ENCODE measurements around the gene SPECC1.
"Not testable (repeated sequence)": the region's sequence is repeated elsewhere in the genome, so short reads cannot be mapped to it uniquely, and the experiment has no call there.

The SPECC1 gene

GRCh38 chr17:20141198-20141972, 132.2 kb downstream of the SPECC1 start:
- DNase-seq, result no peak

DNA sequence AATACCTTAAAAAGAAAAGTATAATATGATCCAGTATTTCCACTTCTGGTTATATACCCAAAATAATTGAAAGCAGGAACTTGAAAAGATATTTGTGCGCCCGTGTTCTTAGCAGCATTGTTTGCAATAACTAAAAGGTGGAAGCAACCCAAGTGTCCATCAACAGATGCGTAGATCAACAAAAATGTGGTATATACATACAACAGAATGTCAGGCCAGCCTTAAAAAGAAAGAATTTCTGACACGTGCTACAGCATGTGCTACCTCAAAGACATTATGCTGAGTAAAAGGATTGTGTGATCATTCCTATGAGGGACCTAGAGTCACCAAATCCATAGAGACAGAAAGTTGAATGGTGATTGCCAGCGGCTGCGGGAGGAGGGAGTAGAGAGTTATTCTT, 133.1 kb downstream of the SPECC1 start:
- DNase-seq, result no peak

- no peak for DNase-seq
Observed at GRCh38 chr17:20143740-20144139, 134.6 kb downstream of the SPECC1 start.

DNA sequence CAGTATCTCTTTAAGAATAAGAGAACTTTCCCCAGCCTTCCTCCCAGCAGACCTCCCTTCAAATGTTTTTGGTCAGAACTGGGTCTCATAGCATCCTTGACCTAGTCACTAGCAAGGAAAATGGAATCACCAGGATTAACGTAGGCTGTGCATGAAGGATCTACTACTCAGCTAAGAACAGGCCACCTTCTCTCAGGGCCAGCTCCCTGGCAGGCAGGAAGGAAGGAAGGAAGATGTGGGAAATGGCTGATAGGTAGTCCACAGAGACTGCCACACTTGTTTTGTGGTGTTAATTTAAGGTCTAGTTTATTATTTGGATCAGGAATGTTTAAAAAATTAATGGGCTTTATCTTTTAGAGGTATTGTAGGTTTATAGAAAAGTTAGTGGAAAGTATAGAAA, 136.4 kb downstream of the SPECC1 start:
- DNase-seq, result no peak

DNA sequence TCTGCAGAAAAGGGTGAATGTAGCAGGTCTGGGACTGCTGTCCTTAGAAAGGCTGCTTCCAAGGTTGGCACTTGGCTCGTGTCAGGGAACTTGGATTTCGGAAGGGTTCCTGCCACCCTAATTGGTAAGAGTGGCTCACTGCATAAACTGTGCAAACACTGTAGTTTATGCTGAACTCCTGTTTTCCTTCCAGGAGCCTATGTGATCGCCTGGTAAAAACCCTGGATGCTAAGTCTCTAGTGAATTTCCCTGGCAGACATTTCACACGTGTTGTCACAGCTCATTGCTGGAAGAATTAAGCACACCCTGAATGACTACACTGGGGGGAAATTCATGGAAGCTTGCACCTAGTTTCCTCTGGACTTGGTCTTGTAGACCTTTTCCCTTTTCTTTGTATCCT, 140.1 kb downstream of the SPECC1 start:
- no peak for DNase-seq

DNA sequence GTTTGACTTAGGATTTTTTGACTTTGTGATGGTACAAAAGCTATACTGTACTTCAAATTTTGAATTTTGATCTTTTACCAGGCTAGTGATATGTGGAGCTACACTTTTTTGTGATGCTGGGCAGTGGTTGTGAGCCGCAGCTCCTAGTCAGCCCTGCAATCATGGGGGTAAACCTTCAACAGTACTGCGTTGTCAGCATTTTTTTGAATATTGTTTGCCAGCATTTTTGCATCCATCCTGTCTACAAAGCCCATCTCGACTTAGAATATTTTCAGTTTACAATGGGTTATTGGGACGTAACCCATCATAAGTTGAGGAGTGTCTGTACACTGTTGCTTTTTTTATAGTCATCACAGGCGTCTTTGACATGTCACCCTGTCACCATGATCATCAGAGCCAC, 142.0 kb downstream of the SPECC1 start:
- no peak for DNase-seq

DNA sequence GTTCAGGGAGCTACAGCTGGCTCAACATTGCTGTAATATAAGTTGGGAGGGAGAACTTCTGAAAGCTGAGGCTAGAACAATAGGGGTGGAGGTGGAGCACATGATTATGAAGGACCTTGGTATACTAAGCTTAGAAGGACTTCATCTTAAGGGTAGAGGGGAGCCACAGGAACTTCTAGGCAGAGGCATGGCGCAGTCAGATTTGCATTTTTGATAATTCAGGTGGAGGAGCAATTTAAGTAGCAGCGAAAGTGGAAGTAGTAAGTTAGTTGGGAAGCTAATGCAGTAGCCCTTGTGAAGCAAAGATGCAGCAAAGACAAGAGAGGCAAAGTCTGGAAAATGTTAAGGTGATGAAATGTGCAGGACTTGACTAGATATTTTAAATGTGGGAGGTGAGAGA, 144.1 kb downstream of the SPECC1 start:
- no peak for DNase-seq

- DNase-seq, result no peak
Observed at GRCh38 chr17:20154286-20155000, 145.3 kb downstream of the SPECC1 start.

GRCh38 chr17:20155258-20156195, 146.4 kb downstream of the SPECC1 start:
- peak; percentile 100 for DNase-seq

DNA sequence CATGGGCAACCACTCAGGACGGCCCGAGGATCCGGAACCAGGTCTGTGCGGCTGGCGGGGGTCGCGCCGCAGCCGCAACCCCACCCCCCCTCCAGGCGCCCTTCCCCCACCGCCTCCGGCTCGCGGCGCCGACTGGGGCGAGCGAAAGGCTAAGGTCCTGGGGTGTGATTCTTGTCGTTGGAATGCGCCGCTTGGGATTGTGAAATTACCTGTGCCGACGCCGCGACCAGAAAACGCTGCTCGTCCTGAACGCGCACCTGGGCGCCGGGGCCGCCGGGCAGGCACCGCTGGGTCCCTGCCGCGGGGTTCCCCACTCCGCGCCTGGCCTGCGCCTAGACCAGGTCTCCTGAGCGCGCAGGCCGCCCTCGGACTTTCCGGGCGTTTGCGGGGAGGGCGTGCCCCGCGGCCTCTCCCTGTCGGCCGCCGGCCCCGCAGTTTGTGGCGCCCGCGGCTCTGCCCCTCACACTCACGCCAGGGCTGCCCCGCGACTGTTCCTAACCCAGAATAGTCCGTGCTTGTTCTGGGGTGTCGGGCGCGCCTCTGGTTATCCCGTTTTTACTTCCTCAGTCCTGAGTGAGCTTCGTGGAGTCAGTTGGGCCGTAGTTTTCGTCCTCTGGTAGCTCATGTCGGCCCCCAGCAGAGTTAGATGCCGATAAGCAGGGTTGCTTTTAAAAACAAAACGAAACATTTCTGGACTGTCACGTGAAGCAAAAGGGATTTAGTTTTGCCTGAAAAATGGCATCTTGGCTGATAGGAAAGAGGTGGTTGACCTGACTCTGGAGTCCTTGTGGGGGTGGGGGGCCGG, 147.2 kb downstream of the SPECC1 start:
- peak; percentile 95 for DNase-seq

- no peak for DNase-seq
Observed at GRCh38 chr17:20157001-20157310, 147.8 kb downstream of the SPECC1 start.

GRCh38 chr17:20158580-20158979, 149.4 kb downstream of the SPECC1 start:
- DNase-seq, result no peak

- no peak for DNase-seq
Observed at GRCh38 chr17:20159406-20160069, 150.4 kb downstream of the SPECC1 start.

- DNase-seq, result not testable (repeated sequence)
Observed at GRCh38 chr17:20165516-20165915, 156.4 kb downstream of the SPECC1 start.

DNA sequence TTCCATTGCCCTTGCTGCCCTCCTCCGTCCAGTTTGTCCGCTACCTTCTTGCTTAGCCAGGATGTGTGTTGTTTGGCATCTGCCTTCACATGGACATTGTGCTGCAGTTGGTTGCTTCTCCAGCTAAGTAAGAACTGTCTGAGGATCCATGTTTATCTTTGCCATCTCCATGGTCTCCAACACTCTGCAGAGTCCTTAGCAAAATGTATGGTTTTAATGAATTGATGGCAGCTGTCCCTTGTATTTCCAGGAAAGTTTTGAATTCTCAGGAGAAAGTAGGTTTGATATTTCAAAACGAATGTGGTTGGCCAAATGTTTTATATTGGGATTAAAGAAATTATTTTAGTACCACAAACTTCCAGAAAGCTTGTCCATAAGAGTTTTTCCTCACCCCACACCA, 160.9 kb downstream of the SPECC1 start:
- DNase-seq, result no peak

- DNase-seq, result peak; percentile 97
Observed at GRCh38 chr17:20171741-20172365, 162.7 kb downstream of the SPECC1 start.

- DNase-seq, result peak; percentile 79
Observed at GRCh38 chr17:20172376-20172775, 163.2 kb downstream of the SPECC1 start.

- DNase-seq, result no peak
Observed at GRCh38 chr17:20173091-20173490, 163.9 kb downstream of the SPECC1 start.

DNA sequence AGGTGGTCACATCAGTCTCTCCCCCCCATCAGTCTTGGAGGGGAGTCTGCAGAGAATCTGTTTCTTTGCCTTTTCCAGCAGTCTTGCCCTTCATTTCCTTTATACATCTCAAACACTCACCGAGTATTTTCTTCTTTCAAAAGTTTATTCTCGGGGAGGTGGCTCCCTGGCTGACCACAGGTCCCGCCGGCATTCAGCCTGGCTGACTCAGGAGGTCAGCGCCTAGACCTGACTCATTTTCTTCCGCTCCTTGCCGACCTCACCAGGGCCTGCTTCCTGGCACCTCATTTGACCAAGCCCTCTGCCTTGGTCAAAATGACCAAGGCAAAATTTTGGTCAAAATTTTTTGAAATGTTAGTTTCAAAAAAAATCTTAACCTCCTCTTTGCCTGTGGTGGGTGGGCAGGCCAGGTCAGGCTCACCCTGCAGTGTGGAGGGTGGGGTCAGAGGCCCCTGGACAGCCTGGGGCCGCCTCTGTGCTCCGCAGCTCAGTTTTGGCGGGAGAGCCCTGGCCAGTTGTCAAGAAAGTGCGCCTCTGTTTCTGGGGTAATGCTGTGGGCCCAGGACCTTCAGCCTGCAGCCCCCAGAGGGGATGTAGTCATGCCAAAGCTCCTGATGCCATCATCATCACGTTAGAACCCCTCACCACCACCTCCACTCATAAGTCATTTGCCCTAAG, 165.6 kb downstream of the SPECC1 start:
- peak; percentile 85 for DNase-seq

- peak; percentile 72 for DNase-seq
Observed at GRCh38 chr17:20179041-20179440, 169.9 kb downstream of the SPECC1 start.

DNA sequence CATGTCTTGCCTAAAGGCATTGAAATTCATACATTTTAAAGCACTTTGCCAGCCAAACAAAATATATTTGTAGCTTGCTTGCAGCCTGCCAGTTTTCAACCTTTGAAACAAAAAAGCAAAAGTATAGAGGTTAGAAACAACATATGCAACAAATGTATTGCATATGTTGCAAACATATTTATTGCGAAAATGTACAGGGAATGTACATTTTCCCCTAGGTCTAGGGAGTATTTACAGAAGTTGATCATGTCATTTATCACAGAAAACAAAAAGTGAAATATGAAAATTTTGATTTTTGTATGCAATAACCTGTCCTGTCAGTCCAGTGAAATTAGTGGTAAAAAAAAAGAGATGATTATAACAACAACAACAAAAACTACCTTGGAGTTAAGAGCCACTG, 171.5 kb downstream of the SPECC1 start:
- no peak for DNase-seq
